Gastroesophageal sphincter (tissue), 3 donors: Measurements from ENCODE around the gene APBA1.

Experiments
- CTCF ChIP-seq, 4 experiments: fragments of 200-600 bp in 2 of 4; fragments of 450-650 bp in 2 of 4; sonication (generic) in 1 of 4; IDR thresholded peaks; one replicate each; pipeline ENCODE4 v1.5.1; 2017 to 2019; ENCODE audit warnings: antibody characterized with exemption in 4 of 4, mild to moderate bottlenecking in 2 of 4, moderate library complexity in 2 of 4
- POLR2A ChIP-seq, 2 donors: fragments of 450-650 bp; IDR thresholded peaks; one replicate each; pipeline ENCODE4 v1.6.1; 2017; ENCODE audit warnings: antibody characterized with exemption in 2 of 2, mild to moderate bottlenecking in 2 of 2, moderate library complexity in 1 of 2
- POLR2AphosphoS5 ChIP-seq: sonication (generic); formaldehyde crosslinking; IDR thresholded peaks from one replicate; pipeline ENCODE4 v1.6.1; 2017; ENCODE audit warnings: antibody characterized with exemption

GRCh38 chr9:69494208-69494607 is 178.0 kb downstream of the APBA1 start:
- TF ChIP-seq POLR2A (IDR thresholded peaks at IDR 0.05) (no peak), CTCF (IDR thresholded peaks at IDR 0.05) (no peak), POLR2AphosphoS5 (no peak)
